HL-60 (cell line): Measurements from ENCODE around the gene PLA2G4E.

ENCODE experiments used
- CTCF ChIP-seq: IDR thresholded peaks from one replicate; pipeline ENCODE4 v1.5.1; 2011; ENCODE audit warnings: low read length, control low read depth, inconsistent platforms; ENCODE audit not compliant: insufficient read depth
- GABPA ChIP-seq: IDR thresholded peaks from 2 replicates; pipeline ENCODE4 v1.6.1; 2012; ENCODE audit warnings: low read depth
- POLR2AphosphoS5 ChIP-seq: IDR thresholded peaks from 2 replicates; pipeline ENCODE4 v1.6.1; 2012; ENCODE audit warnings: low read depth
- REST ChIP-seq: IDR thresholded peaks from 2 replicates; pipeline ENCODE4 v1.6.1; 2012; ENCODE audit warnings: low read depth; ENCODE audit not compliant: insufficient replicate concordance
- SPI1 ChIP-seq: IDR thresholded peaks from 2 replicates; pipeline ENCODE4 v1.6.1; 2012; ENCODE audit warnings: low read depth, mild to moderate bottlenecking, borderline replicate concordance

- no peak for TF ChIP-seq REST
- no peak for TF ChIP-seq POLR2AphosphoS5
- no peak for TF ChIP-seq GABPA
- no peak for TF ChIP-seq CTCF
- no peak for TF ChIP-seq SPI1
Observed at GRCh38 chr15:42033214-42033873, 12.5 kb upstream of the PLA2G4E start.
